NCI-H82 (cell line): ENCODE results near the gene ZSCAN26.
A peak's percentile ranks its signal among the peaks of the same experiment; 100 is the strongest.

Experiments
- DNase-seq: peaks from one replicate; lab custom pipeline; 2025; lab: John Stamatoyannopoulos, UW

The ZSCAN26 gene

DNA sequence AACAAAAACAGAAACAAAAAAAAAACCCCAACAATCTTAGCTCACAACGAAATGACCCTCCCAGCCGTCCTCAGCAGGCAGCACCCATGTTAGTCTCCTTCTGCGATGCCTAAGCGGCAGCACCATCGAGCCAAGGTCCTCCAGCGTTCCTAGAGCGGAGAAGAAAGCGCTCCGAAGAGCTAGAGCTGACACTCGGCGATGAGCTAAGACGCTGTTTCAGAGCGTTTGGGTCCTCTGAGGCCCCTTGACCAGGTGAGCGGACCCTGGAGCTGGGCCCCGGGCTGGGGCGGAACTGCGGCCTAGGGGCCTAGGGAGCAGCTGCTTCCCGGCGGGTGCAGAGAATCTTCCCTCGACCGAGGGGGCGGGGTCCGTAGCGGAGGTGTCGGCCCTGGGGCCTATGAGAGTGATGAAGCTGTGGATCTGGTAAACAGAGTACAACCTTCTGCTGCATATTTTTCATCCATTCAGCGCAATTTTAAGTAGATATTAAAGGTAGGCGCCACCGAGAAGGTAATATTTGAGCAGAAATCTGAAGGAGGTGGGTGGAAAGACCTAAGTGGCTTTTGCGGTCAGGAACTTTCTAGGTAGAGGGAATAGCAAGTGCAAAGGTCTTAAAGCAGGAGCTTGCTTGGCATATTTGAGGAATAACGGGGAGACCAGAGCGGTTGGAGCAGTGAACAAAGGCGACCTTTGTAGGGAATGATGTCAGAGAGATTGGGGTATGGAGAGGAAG, at the start of gene ZSCAN26:
ZSCAN26 (plus strand) TSS at position 182 of the 733 bp plus-strand sequence. CDS start 4,777 bp downstream, outside the sequence.
- peak; percentile 94 for DNase-seq

DNA sequence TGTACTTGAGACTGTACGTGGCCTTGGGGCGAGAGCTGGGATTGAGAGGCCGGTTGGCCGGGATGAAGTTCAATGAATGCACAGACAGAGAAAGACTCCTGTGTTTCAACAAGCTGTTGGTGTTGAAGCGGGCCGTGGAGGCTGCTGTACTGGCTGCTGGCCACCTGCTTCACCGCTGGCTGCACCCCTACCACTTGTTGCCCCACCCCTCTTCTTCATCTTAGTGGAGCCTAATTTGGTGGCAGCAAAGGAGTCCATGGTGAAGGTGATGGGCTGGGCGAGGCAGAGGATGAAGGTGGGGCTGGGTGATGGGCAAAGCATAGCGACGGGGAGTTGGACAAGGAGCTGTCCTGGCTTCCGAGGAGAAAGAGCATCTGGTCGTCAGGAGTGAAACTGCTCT, 49.1 kb upstream of the ZSCAN26 start:
- DNase-seq = no peak

DNA sequence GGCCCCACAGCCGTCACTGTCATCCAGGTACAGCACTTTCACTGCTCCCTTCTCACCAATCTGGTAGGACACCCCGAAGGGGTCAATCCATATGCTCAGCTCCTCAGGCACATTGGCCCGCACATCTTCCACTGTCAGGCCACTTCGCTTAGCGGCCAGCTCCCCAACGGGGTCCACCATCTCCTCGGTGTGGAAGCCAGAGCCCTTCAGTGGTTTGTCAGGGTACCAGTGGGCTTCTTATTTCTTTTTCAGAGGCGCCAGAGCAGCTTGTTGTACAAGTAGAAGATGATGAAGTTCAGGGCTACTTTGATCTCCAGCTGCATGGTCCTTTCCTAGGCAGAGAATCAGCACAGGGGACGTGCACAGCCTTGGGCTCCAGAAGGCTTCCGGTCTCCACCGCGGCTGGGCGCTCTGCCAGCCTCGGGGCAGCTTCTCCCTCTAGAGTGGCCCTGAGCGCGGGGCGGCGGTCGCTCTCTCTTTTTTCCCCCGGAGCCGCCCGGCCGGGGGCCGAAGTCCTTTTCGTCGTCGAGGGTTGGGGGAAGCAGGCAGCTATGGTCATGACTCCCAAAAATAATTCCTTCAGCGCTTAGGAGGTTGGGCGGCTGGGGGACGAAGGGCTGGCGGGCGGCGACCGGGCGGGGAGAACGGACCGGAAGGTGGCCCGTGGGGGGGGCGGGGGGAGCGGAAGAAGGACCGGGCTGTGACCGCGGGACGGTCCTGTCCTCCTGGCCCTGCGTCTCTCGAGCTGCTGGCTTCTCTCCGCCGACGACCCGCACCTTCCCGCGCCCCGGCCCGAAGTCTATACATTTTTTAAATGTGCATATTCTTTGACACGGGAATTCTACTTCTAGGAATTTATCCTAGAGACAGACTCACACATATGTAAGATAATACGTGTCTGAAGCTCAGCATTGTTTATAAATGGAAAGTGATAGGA, 48.4 kb upstream of the ZSCAN26 start:
- peak; percentile 78 for DNase-seq

- DNase-seq = no peak
Observed at GRCh38 chr6:28220257-28221133, 46.4 kb upstream of the ZSCAN26 start.

- peak; percentile 2 for DNase-seq
Observed at GRCh38 chr6:28224131-28225055, 42.5 kb upstream of the ZSCAN26 start.

DNA sequence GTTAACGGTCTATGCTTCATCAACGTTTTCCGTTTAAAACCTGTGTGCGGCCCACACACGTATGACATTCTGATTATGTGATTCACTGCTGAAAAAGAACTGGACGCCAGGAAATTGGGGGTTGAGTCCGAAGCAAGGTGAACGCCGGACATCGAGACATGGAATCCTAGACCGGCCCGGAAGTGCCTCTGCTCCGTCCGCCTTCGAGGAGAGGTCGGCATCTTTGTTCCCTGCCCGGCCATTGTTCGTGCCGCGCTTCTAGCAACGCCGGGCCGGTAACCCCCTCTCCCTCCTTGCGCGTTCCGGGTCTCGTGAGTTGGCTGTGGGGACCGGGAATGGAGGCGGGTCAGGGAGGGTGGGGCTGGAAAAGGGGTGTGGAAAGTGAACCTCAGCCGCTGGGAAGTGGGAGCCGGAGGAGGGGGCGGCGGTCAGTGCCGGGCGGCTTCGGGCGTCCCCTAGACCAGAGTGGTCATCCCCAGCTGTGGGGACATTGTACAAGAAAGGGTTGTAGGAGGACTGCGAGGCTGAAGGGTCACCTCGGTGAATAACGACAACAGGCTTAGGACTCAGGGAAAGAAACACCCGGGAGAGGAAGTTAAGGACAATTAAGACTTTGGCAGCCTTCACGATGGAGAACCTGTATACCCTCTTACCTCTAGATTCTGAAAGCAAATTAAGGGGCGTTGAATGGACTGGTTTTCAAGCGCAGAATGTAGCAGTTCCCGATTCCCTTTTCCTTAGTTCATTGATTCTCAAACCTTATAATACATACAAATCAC, 41.7 kb upstream of the ZSCAN26 start, which contains the start of gene ZSCAN9:
ZSCAN9 (plus strand) TSS at position 220 of the 779 bp plus-strand sequence. CDS start 1,810 bp downstream, outside the sequence.
- DNase-seq = peak; percentile 92

DNA sequence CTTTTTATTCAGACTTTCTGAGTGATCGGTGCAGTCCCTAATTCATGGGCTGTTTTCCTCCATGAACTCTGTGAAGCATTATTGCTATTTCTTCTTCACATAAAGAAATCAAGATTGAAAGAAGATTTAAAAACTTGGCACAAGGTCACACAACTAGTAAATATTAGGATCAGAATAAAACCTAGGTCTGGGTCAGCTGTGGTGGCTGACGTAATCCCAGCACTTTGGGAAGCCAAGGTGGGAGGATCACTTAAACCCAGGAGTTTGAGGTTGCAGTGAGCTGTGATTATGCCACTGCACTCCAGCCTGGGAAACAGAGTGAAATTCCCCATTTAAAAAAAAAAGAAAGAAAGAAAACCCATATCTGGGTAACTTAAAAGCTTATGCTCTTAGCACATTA, 40.5 kb upstream of the ZSCAN26 start:
- no peak for DNase-seq

DNA sequence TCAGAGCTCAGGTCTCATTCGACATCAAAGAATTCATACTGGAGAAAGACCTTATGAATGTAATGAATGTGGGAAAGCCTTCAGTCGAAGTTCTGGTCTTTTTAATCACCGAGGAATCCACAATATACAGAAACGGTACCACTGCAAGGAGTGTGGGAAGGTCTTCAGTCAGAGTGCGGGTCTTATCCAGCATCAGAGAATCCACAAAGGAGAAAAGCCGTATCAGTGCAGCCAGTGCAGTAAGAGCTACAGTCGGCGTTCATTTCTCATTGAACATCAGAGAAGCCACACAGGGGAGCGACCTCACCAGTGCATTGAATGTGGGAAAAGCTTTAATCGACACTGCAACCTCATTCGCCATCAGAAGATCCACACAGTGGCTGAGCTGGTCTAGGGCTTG, 34.2 kb upstream of the ZSCAN26 start:
- DNase-seq = no peak

DNA sequence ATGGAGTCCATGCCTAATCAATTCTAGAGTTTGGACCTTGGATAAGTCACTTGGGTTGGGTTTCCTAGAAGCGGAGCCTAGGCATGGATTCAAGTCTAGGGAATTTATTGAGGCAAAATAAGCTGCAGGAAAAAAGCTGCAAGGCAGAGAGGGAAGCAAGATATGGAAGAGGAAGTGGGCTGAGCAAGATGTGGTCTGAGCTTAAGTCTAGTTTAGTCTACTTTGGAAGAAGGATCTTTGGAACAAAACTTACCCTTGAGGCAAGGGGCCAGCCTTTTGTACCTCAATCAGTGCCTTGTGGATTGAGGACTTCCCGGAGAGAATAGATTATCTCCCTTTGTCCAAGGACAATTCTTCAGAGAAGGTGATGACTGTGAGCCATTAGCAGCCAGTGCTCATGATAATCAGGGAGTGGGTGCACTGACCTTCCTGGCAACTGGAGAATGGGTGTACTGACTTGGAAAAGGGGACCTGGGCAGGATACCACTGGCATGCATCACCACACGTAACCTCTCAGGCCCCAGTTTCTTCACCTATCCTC, 31.0 kb upstream of the ZSCAN26 start:
- DNase-seq = no peak

DNA sequence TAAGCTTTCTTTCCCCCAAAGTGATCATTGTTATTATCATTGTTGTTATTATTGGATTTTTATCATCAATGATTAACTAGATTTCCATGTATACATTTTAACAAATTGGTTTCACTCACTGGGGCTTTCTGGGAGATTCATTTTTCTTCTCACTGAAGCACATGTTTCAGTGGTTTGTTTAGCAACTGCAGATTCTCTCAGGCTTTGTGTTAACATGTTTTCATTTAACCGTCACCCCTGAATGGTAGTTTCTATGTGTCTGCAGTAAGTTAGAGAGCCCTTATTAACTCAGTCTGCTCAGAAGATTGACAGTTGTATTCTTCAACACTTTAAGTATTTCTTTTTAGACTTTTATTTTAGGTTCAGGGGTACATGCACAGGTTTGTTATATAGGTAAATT, 27.3 kb upstream of the ZSCAN26 start:
- DNase-seq = no peak

DNA sequence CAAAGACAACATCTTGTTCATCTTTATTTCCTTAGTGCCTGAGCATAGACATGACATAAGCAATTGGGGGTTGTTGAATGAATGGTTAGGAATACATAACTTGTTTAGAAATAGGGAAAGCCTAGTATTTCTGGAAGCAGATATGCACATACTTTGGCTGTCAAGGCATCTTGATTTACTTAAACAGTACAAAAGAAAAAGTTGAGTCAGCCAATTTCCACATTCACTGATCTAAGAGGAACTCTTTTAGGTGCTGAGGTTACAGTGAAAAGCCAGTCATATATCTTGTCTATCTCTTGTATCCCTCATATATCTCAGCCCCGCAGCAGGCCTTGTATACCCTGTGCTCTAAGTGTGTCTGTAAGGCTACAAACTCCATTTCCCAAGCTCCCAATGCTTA, 26.5 kb upstream of the ZSCAN26 start:
- no peak for DNase-seq

GRCh38 chr6:28243946-28244345, 23.0 kb upstream of the ZSCAN26 start:
- DNase-seq = no peak

DNA sequence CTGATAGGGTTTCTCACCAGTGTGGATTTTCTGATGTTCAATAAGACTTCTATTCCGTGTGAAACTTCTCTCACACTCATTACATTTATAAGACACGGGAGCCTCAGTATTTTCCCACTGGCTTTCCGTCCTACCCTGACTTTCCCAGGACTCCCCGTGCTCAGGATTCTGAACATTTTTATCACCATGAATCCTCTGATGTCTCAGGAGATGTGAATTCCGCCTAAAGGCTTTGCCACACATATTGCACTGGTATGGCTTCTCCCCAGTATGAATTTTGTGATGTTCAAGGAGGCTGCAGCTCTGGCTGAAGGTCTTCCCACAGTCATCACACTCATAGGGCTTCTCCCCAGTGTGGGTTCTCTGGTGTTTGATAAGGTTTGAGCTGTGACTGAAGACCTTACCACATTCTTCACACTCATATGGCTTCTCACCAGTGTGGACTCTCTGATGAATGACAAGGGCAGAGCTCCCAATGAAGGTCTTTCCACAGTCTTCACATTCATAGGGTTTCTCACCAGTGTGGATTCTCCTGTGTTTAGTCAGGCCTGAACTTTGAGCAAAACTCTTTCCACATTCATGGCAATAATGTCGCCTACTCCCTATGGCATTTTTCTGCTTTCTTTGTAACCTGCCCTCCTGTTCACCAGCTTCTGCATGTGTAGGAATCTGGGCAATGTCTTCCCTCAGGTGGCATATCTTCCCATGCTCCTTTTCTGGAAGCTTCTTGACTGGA, 21.6 kb upstream of the ZSCAN26 start:
- no peak for DNase-seq

DNA sequence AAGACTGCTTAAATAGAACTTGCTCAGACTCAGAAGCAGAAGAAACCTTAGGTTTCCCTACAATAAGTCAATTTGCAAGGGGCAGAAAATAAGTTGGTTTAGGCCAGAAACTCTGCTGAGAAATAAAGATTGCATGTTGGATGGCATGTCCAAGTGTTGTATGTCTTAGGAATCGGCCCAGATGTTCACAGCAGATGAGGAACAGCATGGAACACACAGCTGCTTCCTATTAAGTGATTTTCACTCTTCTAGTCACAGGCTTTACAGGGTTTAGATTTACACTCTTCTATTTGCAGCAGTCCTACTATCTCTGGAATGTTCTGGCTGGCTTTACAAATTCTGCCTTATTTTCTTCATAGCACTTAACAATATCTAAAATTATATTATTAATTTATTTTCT, 18.0 kb upstream of the ZSCAN26 start:
- no peak for DNase-seq

GRCh38 chr6:28250747-28251146, 16.2 kb upstream of the ZSCAN26 start:
- no peak for DNase-seq

- peak; percentile 25 for DNase-seq
Observed at GRCh38 chr6:28251661-28252008, 15.3 kb upstream of the ZSCAN26 start.

- DNase-seq = peak; percentile 97
Observed at GRCh38 chr6:28252009-28252975, 14.7 kb upstream of the ZSCAN26 start, which contains the start of gene ZKSCAN4. Gene ZKSCAN4 (minus strand): TSS chr6:28252269. CDS start chr6:28251980, 289 bp downstream.

DNA sequence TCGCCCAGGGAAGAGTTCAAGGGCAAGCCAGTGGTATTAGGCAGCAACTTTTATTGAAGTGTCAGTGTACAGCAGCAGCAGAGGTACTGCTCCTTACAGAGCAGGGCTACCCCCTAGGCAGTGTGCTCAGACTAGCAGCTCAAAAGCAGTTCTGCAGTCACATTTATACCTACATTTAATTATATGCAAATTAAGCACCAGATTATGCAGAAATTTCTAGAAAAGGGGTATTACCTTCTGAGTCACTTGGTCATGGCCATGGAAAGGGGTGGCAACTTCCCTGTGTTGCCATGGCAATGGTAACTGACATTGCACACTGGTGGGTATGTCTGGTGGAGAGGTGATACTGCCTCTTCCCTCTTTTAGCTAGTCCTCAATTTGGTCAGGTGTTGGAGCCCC, 12.8 kb upstream of the ZSCAN26 start:
- DNase-seq = no peak
